H1 (cell line): ENCODE measurements around the gene CCDC154. TPM values are rescaled to one million over a fixed set of nuclear protein-coding genes. Genes with fewer than 3 reads are reported as not detected.

Experiments
- CTCF ChIA-PET: fragments of 300-600 bp; sonication (Branson Sonifier 250); formaldehyde crosslinking; loops from one replicate; lab custom pipeline; 2021; ENCODE audit not compliant: partially characterized antibody; lab: Charles Lee
- POLR2A ChIA-PET: fragments of 300-600 bp; sonication (Branson Sonifier 250); formaldehyde crosslinking; loops from one replicate; lab custom pipeline; 2021; ENCODE audit warnings: inconsistent platforms; ENCODE audit not compliant: partially characterized antibody; lab: Charles Lee
- DNase-seq, 2 experiments: peaks; one replicate each; pipeline versions ENCODE4 v3.0.0 to v3.0.0-alpha.2; 2010 to 2022; ENCODE audit warnings: low spot score in 2 of 2, low read depth in 1 of 2, mixed read lengths in 1 of 2
- FAIRE-seq: peaks from 2 replicates; lab custom pipeline; 2011; peaks lifted over from hg19 to GRCh38; lab: Jason Lieb, UNC
- H2AFZ ChIP-seq: 2 replicates; pipeline ENCODE4 v1.8.1; 2012; ENCODE audit warnings: low read length, inconsistent platforms
- H2AK5ac ChIP-seq: 2 replicates; pipeline ENCODE4 v1.6.1; 2013; ENCODE audit warnings: low read depth, low read length
- H2BK120ac ChIP-seq: replicated peaks from 2 replicates; pipeline ENCODE3; 2013; ENCODE audit warnings: low read depth, low read length, inconsistent platforms
- H2BK12ac ChIP-seq: 2 replicates; pipeline ENCODE4 v1.6.1; 2013; ENCODE audit warnings: low read depth, low read length
- H2BK15ac ChIP-seq: 2 replicates; pipeline ENCODE4 v1.6.1; 2013; ENCODE audit warnings: low read length
- H2BK20ac ChIP-seq: 2 replicates; pipeline ENCODE4 v1.6.1; 2013; ENCODE audit warnings: low read length
- H2BK5ac ChIP-seq: 2 replicates; pipeline ENCODE4 v1.6.1; 2013; ENCODE audit warnings: low read depth, low read length
- H3K14ac ChIP-seq: 2 replicates; pipeline ENCODE4 v1.6.1; 2013; ENCODE audit warnings: inconsistent platforms; ENCODE audit not compliant: insufficient read length
- H3K18ac ChIP-seq: 2 replicates; pipeline ENCODE4 v1.6.1; 2013; ENCODE audit warnings: low read length; ENCODE audit errors: extremely low read depth
- H3K23ac ChIP-seq: 2 replicates; pipeline ENCODE4 v1.6.1; 2013; ENCODE audit warnings: inconsistent platforms; ENCODE audit not compliant: insufficient read length
- H3K23me2 ChIP-seq: 2 replicates; pipeline ENCODE4 v1.6.1; 2013; ENCODE audit warnings: low read depth, low read length
- H3K27ac ChIP-seq: 2 replicates; pipeline ENCODE4 v1.6.1; 2011; ENCODE audit warnings: low read depth, low read length, inconsistent platforms
- H3K27me3 ChIP-seq, 4 experiments: replicated peaks in 1 of 4; 1 replicate in 1 of 4; 2 replicates in 3 of 4; pipeline versions ENCODE4 v1.6.1 to v1.8.1; 2011 to 2013; ENCODE audit warnings: low read length in 3 of 4, mild to moderate bottlenecking in 3 of 4, inconsistent platforms in 2 of 4, mixed read lengths in 2 of 4, moderate library complexity in 1 of 4; ENCODE audit not compliant: control insufficient read depth in 3 of 4, insufficient read depth in 3 of 4; ENCODE audit errors: extremely low read depth in 1 of 4
- H3K36me3 ChIP-seq, 4 experiments: 2 replicates each; pipeline versions ENCODE4 v1.6.1 to v1.8.1; 2011 to 2013; ENCODE audit warnings: mild to moderate bottlenecking in 4 of 4, low read length in 3 of 4, moderate library complexity in 2 of 4, control low read depth in 1 of 4, inconsistent platforms in 1 of 4; ENCODE audit not compliant: insufficient read depth in 4 of 4, control insufficient read depth in 2 of 4
- H3K4ac ChIP-seq: replicated peaks from 2 replicates; pipeline ENCODE3; 2013; ENCODE audit warnings: low read length, low read depth, mixed read lengths, inconsistent platforms; ENCODE audit not compliant: insufficient read length
- H3K4me1 ChIP-seq, 4 experiments: replicated peaks in 1 of 4; 1 replicate in 1 of 4; 2 replicates in 3 of 4; pipeline versions ENCODE4 v1.6.1 to v1.8.1; 2011 to 2013; ENCODE audit warnings: low read length in 3 of 4, inconsistent platforms in 2 of 4, mixed read lengths in 1 of 4; ENCODE audit not compliant: insufficient read depth in 4 of 4, control insufficient read depth in 3 of 4
- H3K4me2 ChIP-seq, 2 experiments: 2 replicates each; pipeline versions ENCODE4 v1.6.1 to v1.8.1; 2011 to 2013; ENCODE audit warnings: low read depth in 2 of 2, low read length in 2 of 2, control low read depth in 1 of 2, inconsistent platforms in 1 of 2, mild to moderate bottlenecking in 1 of 2; ENCODE audit not compliant: insufficient read depth in 1 of 2
- H3K4me3 ChIP-seq, 4 experiments: fragments of 200-600, 300-600 bp in 1 of 4; sonication (generic), shearing (Covaris generic), sonication (Bioruptor Twin) in 1 of 4; 2 replicates each; pipeline versions ENCODE4 v1.5.1 to v1.8.1; 2011 to 2016; ENCODE audit warnings: low read length in 4 of 4, low read depth in 3 of 4, control low read depth in 2 of 4, inconsistent platforms in 2 of 4, mild to moderate bottlenecking in 2 of 4, mixed read lengths in 1 of 4, moderate library complexity in 1 of 4; ENCODE audit not compliant: insufficient read depth in 2 of 4; ENCODE audit errors: extremely low read depth in 1 of 4
- H3K56ac ChIP-seq: replicated peaks from 2 replicates; pipeline ENCODE3; 2013; ENCODE audit warnings: low read depth, mild to moderate bottlenecking, mixed read lengths, low read length, inconsistent platforms; ENCODE audit not compliant: insufficient read length
- H3K79me1 ChIP-seq: 2 replicates; pipeline ENCODE4 v1.6.1; 2013; ENCODE audit warnings: low read depth, low read length, control low read depth
- H3K79me2 ChIP-seq, 2 experiments: 2 replicates each; pipeline versions ENCODE4 v1.6.1 to v1.8.1; 2012 to 2013; ENCODE audit warnings: low read length in 2 of 2, mild to moderate bottlenecking in 2 of 2, inconsistent platforms in 1 of 2; ENCODE audit not compliant: insufficient read depth in 2 of 2, control insufficient read depth in 1 of 2
- H3K9ac ChIP-seq, 4 experiments: replicated peaks in 1 of 4; 1 replicate in 1 of 4; 2 replicates in 3 of 4; pipeline versions ENCODE4 v1.6.1 to v1.8.1; 2011 to 2013; ENCODE audit warnings: low read depth in 3 of 4, low read length in 3 of 4, control low read depth in 2 of 4, mild to moderate bottlenecking in 2 of 4, moderate library complexity in 2 of 4, inconsistent platforms in 1 of 4; ENCODE audit errors: extremely low read depth in 1 of 4
- H3K9me3 ChIP-seq, 2 experiments: 2 replicates each; pipeline versions ENCODE4 v1.6.1 to v1.8.1; 2012 to 2013; ENCODE audit warnings: mild to moderate bottlenecking in 2 of 2, moderate library complexity in 2 of 2, control low read depth in 1 of 2, inconsistent platforms in 1 of 2, low read depth in 1 of 2, low read length in 1 of 2, mixed read lengths in 1 of 2; ENCODE audit not compliant: insufficient read depth in 2 of 2
- H4K20me1 ChIP-seq, 2 experiments: replicated peaks in 1 of 2; 2 replicates each; pipeline versions ENCODE3 to v1.8.1; 2011 to 2013; ENCODE audit warnings: inconsistent platforms in 2 of 2, low read length in 2 of 2, mild to moderate bottlenecking in 1 of 2; ENCODE audit not compliant: insufficient read depth in 2 of 2, control insufficient read depth in 1 of 2
- H4K5ac ChIP-seq: 2 replicates; pipeline ENCODE4 v1.6.1; 2013; ENCODE audit warnings: low read length, low read depth, mixed read lengths, inconsistent platforms; ENCODE audit not compliant: insufficient read length
- H4K8ac ChIP-seq: 2 replicates; pipeline ENCODE4 v1.8.0; 2013; ENCODE audit warnings: mild to moderate bottlenecking, moderate library complexity, low read length, inconsistent platforms; ENCODE audit not compliant: insufficient read depth; ENCODE audit errors: extremely low read depth
- H4K91ac ChIP-seq: replicated peaks from 2 replicates; pipeline ENCODE3; 2013; ENCODE audit warnings: low read length, mixed read lengths, inconsistent platforms; ENCODE audit not compliant: insufficient read length
- CEBPB ChIP-seq: IDR thresholded peaks from 2 replicates; pipeline ENCODE4 v1.6.1; 2012; ENCODE audit warnings: low read depth, low read length
- GABPA ChIP-seq: IDR thresholded peaks from 2 replicates; pipeline ENCODE4 v1.6.1; 2011; ENCODE audit warnings: mild to moderate bottlenecking, low read length, moderate library complexity, borderline replicate concordance; ENCODE audit not compliant: insufficient read depth
- KDM5A ChIP-seq: fragments of 200-600 bp; IDR thresholded peaks from 2 replicates; pipeline ENCODE4 v1.7.1; 2012; ENCODE audit warnings: mild to moderate bottlenecking, low read length, inconsistent platforms, mixed read lengths
- SRF ChIP-seq: IDR thresholded peaks from 2 replicates; pipeline ENCODE4 v1.6.1; 2011; ENCODE audit warnings: mild to moderate bottlenecking, low read depth, low read length, moderate library complexity
- ZNF274 ChIP-seq: IDR thresholded peaks from 2 replicates; pipeline ENCODE4 v1.7.0; 2012; ENCODE audit warnings: low read length, borderline replicate concordance; ENCODE audit errors: extremely low read depth
- WGBS, 2 experiments: shearing (Covaris generic) in 1 of 2; methylation state at CpG; one replicate each; pipeline versions ENCODE4 v1.1.6 to v1.1.7; 2013 to 2015; ENCODE audit warnings: low lambda C conversion rate in 2 of 2, mixed read lengths in 2 of 2, inconsistent platforms in 1 of 2, low coverage in 1 of 2, missing lambda C conversion rate in 1 of 2; ENCODE audit not compliant: insufficient replicate concordance in 2 of 2, insufficient coverage in 1 of 2, insufficient read length in 1 of 2; ENCODE audit errors: extremely low coverage in 1 of 2, missing lambda C conversion rate in 1 of 2; 5-methylcytosine and 5-hydroxymethylcytosine counted together
- polyA plus RNA-seq, 7 experiments: library from polyadenylated mRNA; depleted of rRNA in 3 of 7; stranded (reverse) in 5 of 7; unstranded in 2 of 7; fragments of >200 nt in 5 of 7; fragments of 200-250 nt in 2 of 7; gene quantifications; 1 replicate in 5 of 7; 2 replicates in 1 of 7; 4 replicates in 1 of 7; pipeline versions ENCODE4 v1.2.1 to v1.2.3, GENCODE V29; 2011 to 2013; ENCODE audit warnings: missing spikeins in 2 of 7, mixed read lengths in 2 of 7
- total RNA-seq: library from RNA; stranded (reverse); fragmentation: NEBNext Ultra II Directional; extraction: Animal tissue kit (Norgen Biotek cat#: 25700); gene quantifications from 2 replicates; pipeline ENCODE4 v1.2.1, GENCODE V29; 2021

CCDC154 gene
- total and polyA plus RNA-seq, 2 of the 8 experiments (the other 6 are each of a cell fraction or from before 2014, with no cell fraction given), result 0.15 to 0.88 TPM

GRCh38 chr16:1471569-1472194 is 27.3 kb upstream of the CCDC154 start:
- Histone ChIP-seq H3K9ac (no peak overlapping the region), H2BK20ac (no peak overlapping the region), H3K4me1 (peaks cover 0 to 7% (median under 1%) of the 10 kb centered on the region in 4 experiments; a peak in 3 of 7 replicates), H3K9me3 (no peaks in the 10 kb centered on the region), H4K8ac (no peak overlapping the region), H2BK12ac (no peak overlapping the region), H3K23ac (no peak overlapping the region), H3K14ac (no peak overlapping the region), H2BK120ac (no peak overlapping the region), H3K4me3 (no peak overlapping the region), H3K23me2 (peaks cover 8% of the 10 kb centered on the region), H3K27me3 (peaks cover 0 to 5% (median 0%) of the 10 kb centered on the region in 4 experiments; a peak in 1 of 7 replicates), H2AFZ (no peak overlapping the region), H3K4me2 (no peak overlapping the region), H3K4ac (no peak overlapping the region), H3K27ac (no peak overlapping the region), H3K18ac (no peak overlapping the region), H2AK5ac (no peak overlapping the region), H2BK15ac (no peak overlapping the region), H4K91ac (no peak overlapping the region), H2BK5ac (no peak overlapping the region), H3K36me3 (no peaks in the 10 kb centered on the region), H4K20me1 (peaks cover 10 to 13% of the 10 kb centered on the region in 2 experiments), H4K5ac (no peak overlapping the region), H3K79me1 (peaks cover 31% of the 10 kb centered on the region), H3K79me2 (peaks cover 4 to 70% of the 10 kb centered on the region in 2 experiments), H3K56ac (no peak overlapping the region)
- no peak for FAIRE-seq
- peak in 1 of 2 experiments; percentile 38 for DNase-seq
- CTCF ChIA-PET, result interaction anchor here (1.0 to 1.7 kb wide), 6 partner anchors 12 to 452 kb away, joined by 3 to 6 read pairs (median 3); no protein-coding TSS in a partner anchor
- WGBS, 2 experiments, result 91% methylated on average over 26 of the region's 26 CpGs; no CpG with 5 or more reads in 1 of the 2 experiments
- POLR2A ChIA-PET, result interaction anchor here (1.0 to 1.6 kb wide), 4 partner anchors 8 to 144 kb away, joined by 3 to 5 read pairs (median 3); no protein-coding TSS in a partner anchor
- TF ChIP-seq CEBPB (no peak), ZNF274 (no peak), KDM5A (no peak), SRF (no peak), GABPA (no peak)
